HCT116 (cell line): ENCODE results near the gene FAM111A. TPM values are rescaled to one million over a fixed set of nuclear protein-coding genes. Genes with fewer than 3 reads are reported as not detected.

ENCODE experiments used
- ATAC-seq: fragments of 200-7000 bp; cut with Tn5 transposase; 2 replicates; pipeline ENCODE4 v1.9.1; 2020; ENCODE audit warnings: mild to moderate bottlenecking, moderate library complexity
- BruUV-seq: library from RNA; stranded (reverse); fragments of 400-500 nt; replicated peaks from 2 replicates; lab custom pipeline; 2021; lab: Mats Ljungman, UMichigan
- CTCF ChIA-PET: fragments of 300-600 bp; sonication (Branson Sonifier 250); formaldehyde crosslinking; loops from one replicate; lab custom pipeline; 2021; ENCODE audit warnings: antibody characterized with exemption; lab: Charles Lee
- POLR2A ChIA-PET: fragments of 300-600, 350-600 bp; sonication (Branson Sonifier 250); formaldehyde crosslinking; loops from one replicate; lab custom pipeline; 2021; ENCODE audit warnings: antibody characterized with exemption; lab: Charles Lee
- RAD21 ChIA-PET, 2 experiments: fragments of 300-600 bp; sonication (Branson Sonifier 250); formaldehyde crosslinking; loops; one replicate each; lab custom pipeline; 2023; ENCODE audit warnings: low total read pairs in 2 of 2; ENCODE audit not compliant: uncharacterized antibody in 2 of 2, unreplicated experiment in 2 of 2, low non-redundant PET in 1 of 2; lab: Charles Lee
- DNase-seq: peaks from one replicate; pipeline ENCODE4 v3.0.0-alpha.2; 2010; ENCODE audit warnings: low read depth, low spot score
- H2AFZ ChIP-seq: fragments of 200-600 bp; shearing (Covaris generic), sonication (generic); 2 replicates; pipeline ENCODE4 v1.6.1; 2017; ENCODE audit warnings: low read depth, mixed run types, mixed read lengths, antibody characterized with exemption, low read length; ENCODE audit not compliant: poor library complexity, severe bottlenecking
- H3K27ac ChIP-seq: 2 replicates; pipeline ENCODE4 v1.5.1; 2012; ENCODE audit warnings: low read depth, low read length
- H3K27me3 ChIP-seq: fragments of 200-600 bp; sonication (generic); 2 replicates; pipeline ENCODE4 v1.6.1; 2016; ENCODE audit warnings: mixed run types, low read length, mixed read lengths; ENCODE audit not compliant: insufficient read depth
- H3K36me3 ChIP-seq, 2 experiments: fragments of 200-500 bp in 1 of 2; fragments of 200-600 bp in 1 of 2; sonication (Bioruptor generic) in 1 of 2; sonication (generic) in 1 of 2; 2 replicates each; pipeline versions ENCODE4 v1.5.1 to v1.6.1; 2014 to 2016; ENCODE audit warnings: low read length in 2 of 2, inconsistent platforms in 1 of 2, mixed read lengths in 1 of 2, mixed run types in 1 of 2; ENCODE audit not compliant: insufficient read depth in 2 of 2, control insufficient read depth in 1 of 2
- H3K4me1 ChIP-seq, 2 experiments: fragments of 200-600 bp in 1 of 2; sonication (generic) in 1 of 2; 2 replicates each; pipeline versions ENCODE4 v1.5.1 to v1.6.1; 2012 to 2017; ENCODE audit warnings: low read length in 2 of 2, inconsistent platforms in 1 of 2, mild to moderate bottlenecking in 1 of 2, mixed read lengths in 1 of 2, mixed run types in 1 of 2, moderate library complexity in 1 of 2; ENCODE audit not compliant: insufficient read depth in 2 of 2, control insufficient read depth in 1 of 2
- H3K4me2 ChIP-seq: fragments of 200-600 bp; sonication (generic); 2 replicates; pipeline ENCODE4 v1.6.1; 2017; ENCODE audit warnings: mixed run types, low read length, mixed read lengths
- H3K4me3 ChIP-seq, 2 experiments: fragments of 200-600 bp in 1 of 2; sonication (generic) in 1 of 2; replicated peaks in 1 of 2; 2 replicates each; pipeline ENCODE4 v1.5.1; 2011 to 2016; ENCODE audit warnings: low read length in 2 of 2, control low read depth in 1 of 2, low read depth in 1 of 2, mild to moderate bottlenecking in 1 of 2, mixed read lengths in 1 of 2, mixed run types in 1 of 2
- H3K79me2 ChIP-seq: fragments of 200-600 bp; sonication (generic); 2 replicates; pipeline ENCODE4 v1.6.1; 2017; ENCODE audit warnings: mild to moderate bottlenecking, mixed run types, low read length, moderate library complexity, mixed read lengths; ENCODE audit not compliant: insufficient read depth
- H3K9ac ChIP-seq: fragments of 200-600 bp; sonication (generic); 2 replicates; pipeline ENCODE4 v1.6.1; 2016; ENCODE audit warnings: low read length, mixed read lengths
- H3K9me2 ChIP-seq: fragments of 200-600 bp; sonication (generic), shearing (Covaris generic); 2 replicates; pipeline ENCODE4 v1.6.1; 2017; ENCODE audit warnings: mixed run types, mild to moderate bottlenecking, moderate library complexity; ENCODE audit not compliant: insufficient read depth
- H3K9me3 ChIP-seq, 2 experiments: fragments of 200-500 bp in 1 of 2; fragments of 200-600 bp in 1 of 2; sonication (Bioruptor generic) in 1 of 2; sonication (generic) in 1 of 2; 2 replicates each; pipeline ENCODE4 v1.6.1; 2014 to 2017; ENCODE audit warnings: low read length in 2 of 2, mixed read lengths in 2 of 2, inconsistent platforms in 1 of 2, low read depth in 1 of 2, mild to moderate bottlenecking in 1 of 2, mixed run types in 1 of 2, moderate library complexity in 1 of 2; ENCODE audit not compliant: control insufficient read depth in 1 of 2, insufficient read depth in 1 of 2
- H4K20me1 ChIP-seq: fragments of 200-600 bp; sonication (generic), shearing (Covaris generic); 2 replicates; pipeline ENCODE4 v1.6.1; 2017; ENCODE audit warnings: mixed run types, mild to moderate bottlenecking, moderate library complexity; ENCODE audit not compliant: insufficient read depth
- CBX3 ChIP-seq: IDR thresholded peaks from 2 replicates; pipeline ENCODE4 v1.6.1; 2012; ENCODE audit warnings: low read depth
- CEBPB ChIP-seq: IDR thresholded peaks from 2 replicates; pipeline ENCODE4 v1.6.1; 2012; ENCODE audit warnings: low read depth
- CTCF ChIP-seq, 3 experiments: fragments of 200-600 bp in 1 of 3; sonication (generic) in 1 of 3; IDR thresholded peaks in 2 of 3; conservative IDR thresholded peaks in 1 of 3; 2 replicates each; pipeline ENCODE4 v1.5.1; 2012 to 2017; ENCODE audit warnings: low read depth in 2 of 3, low read length in 2 of 3, antibody characterized with exemption in 1 of 3, borderline replicate concordance in 1 of 3, control low read depth in 1 of 3, mild to moderate bottlenecking in 1 of 3, mixed read lengths in 1 of 3, mixed run types in 1 of 3, moderate library complexity in 1 of 3; ENCODE audit not compliant: insufficient read depth in 1 of 3
- ELF1 ChIP-seq: IDR thresholded peaks from 2 replicates; pipeline ENCODE4 v1.6.1; 2012; ENCODE audit warnings: low read depth, borderline replicate concordance
- EZH2phosphoT487 ChIP-seq: fragments of 200-600 bp; IDR thresholded peaks from 2 replicates; pipeline ENCODE4 v1.6.1; 2018; ENCODE audit warnings: antibody characterized with exemption, borderline replicate concordance
- MAX ChIP-seq: IDR thresholded peaks from 2 replicates; pipeline ENCODE4 v1.6.1; 2012
- RAD21 ChIP-seq: IDR thresholded peaks from 2 replicates; pipeline ENCODE4 v1.6.1; 2012; ENCODE audit warnings: low read depth, mild to moderate bottlenecking
- TCF7L2 ChIP-seq: IDR thresholded peaks from 2 replicates; pipeline ENCODE4 v1.7.0; 2011; ENCODE audit warnings: borderline replicate concordance, inconsistent platforms; ENCODE audit not compliant: insufficient read depth, insufficient read length; ENCODE audit errors: extremely low read depth
- YY1 ChIP-seq: IDR thresholded peaks from 2 replicates; pipeline ENCODE4 v1.6.1; 2011; ENCODE audit warnings: low read length, low read depth, moderate library complexity, mild to moderate bottlenecking; ENCODE audit not compliant: insufficient replicate concordance; ENCODE audit errors: extremely low read depth
- ZNF274 ChIP-seq: fragments of 200-500 bp; sonication (Bioruptor generic); IDR thresholded peaks from 2 replicates; pipeline ENCODE4 v1.6.1; 2014; ENCODE audit warnings: mild to moderate bottlenecking, low read depth, low read length, inconsistent platforms
- intact Hi-C: fragments of 100-400 bp; cut with micrococcal nuclease; formaldehyde crosslinking; loops from 2 replicates; pipeline ENCODE4 v1.10.0; 2022
- total RNA-seq: library from RNA; stranded (reverse); gene quantifications from one replicate; pipeline ENCODE4 v1.2.1, GENCODE V29; 2021; ENCODE audit not compliant: unreplicated experiment

FAM111A gene
- total RNA-seq, 1 experiment from 2014 or later: 30.3 TPM

- ATAC-seq: no peak
- Histone ChIP-seq H3K4me3 (no peak overlapping the region), H3K27ac (no peak overlapping the region), H3K36me3 (peaks cover 0 to 24% of the 10 kb centered on the region in 2 experiments; a peak in 2 of 4 replicates), H3K79me2 (no peaks in the 10 kb centered on the region), H2AFZ (no peak overlapping the region), H3K4me1 (no peaks in the 10 kb centered on the region), H3K9ac (no peak overlapping the region), H3K9me2 (no peaks in the 10 kb centered on the region), H3K9me3 (peaks cover 0 to 9% of the 10 kb centered on the region in 2 experiments; a peak in 3 of 4 replicates), H3K4me2 (no peak overlapping the region), H3K27me3 (no peaks in the 10 kb centered on the region), H4K20me1 (no peaks in the 10 kb centered on the region)
- ChIA-PET CTCF (no interaction called here), POLR2A (no interaction called here), RAD21 (no interaction called here)
- intact Hi-C loops: no loop called here
- no peak for DNase-seq
- TF ChIP-seq CBX3: no peak
- no peak for TF ChIP-seq ZNF274
- no peak for TF ChIP-seq TCF7L2
- no peak for TF ChIP-seq CEBPB
- no peak for TF ChIP-seq YY1
- no peak for TF ChIP-seq EZH2phosphoT487
- no TSS peak for BruUV-seq
These were observed 22.8 kb upstream of the FAM111A start for GRCh38 chr11:59119826-59120225.

DNA sequence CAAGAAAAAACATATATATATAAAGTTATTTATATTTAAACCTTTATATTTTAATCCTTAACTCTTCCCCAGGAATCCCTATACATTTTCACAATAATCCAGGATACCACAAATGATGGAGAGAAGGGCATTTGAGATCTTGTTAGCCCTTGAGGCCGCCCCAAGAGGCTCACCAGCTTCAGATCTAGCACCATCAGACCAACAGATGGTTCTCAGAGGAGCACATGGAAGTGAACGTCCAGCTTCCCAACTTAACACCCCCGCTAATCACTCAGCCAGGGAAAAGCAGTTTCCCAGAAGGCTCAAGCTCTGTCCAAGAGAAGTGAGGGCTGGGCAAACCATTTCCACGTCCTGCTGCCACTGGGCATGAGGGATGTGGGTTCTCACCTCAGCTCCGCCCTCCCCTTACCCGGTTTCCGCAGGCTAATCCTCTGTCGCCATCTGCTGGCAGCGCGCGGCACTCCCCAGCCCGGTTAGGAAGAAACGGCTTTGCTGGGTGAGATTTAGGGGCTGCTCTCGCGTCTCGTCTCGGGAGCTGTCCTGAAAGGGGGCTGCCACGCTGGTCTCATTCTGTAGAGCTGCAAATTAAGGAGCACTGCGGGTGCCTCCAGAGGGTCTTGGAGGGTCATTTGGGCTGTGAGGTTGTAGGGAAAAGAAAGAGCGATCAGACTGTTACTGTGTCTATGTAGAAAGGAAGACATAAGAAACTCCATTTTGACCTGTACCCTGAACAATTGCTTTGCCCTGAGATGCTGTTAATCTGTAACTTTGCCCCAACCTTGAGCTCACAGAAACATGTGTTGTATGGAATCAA is 6.8 kb upstream of the FAM111A start:
- RAD21 ChIA-PET: interaction anchor here (1.1 to 1.8 kb wide), 2 partner anchors 29 to 77 kb away, joined by 3 to 5 read pairs; partner anchors contain the start of gene FAM111B (in 1 of the 2)
- no peak overlapping the region for H3K9ac ChIP-seq
- peak overlapping the region; percentile 77 for H2AFZ ChIP-seq
- POLR2A ChIA-PET: interaction anchor here (0.7 kb wide), 1 partner anchor 9 kb away, joined by 3 read pairs; no protein-coding TSS in a partner anchor
- intact Hi-C loops: loop anchor here (1.0 to 5.0 kb wide), 4 partner anchors 39 to 349 kb away; no protein-coding TSS in a partner anchor
- CTCF ChIA-PET: interaction anchor here (0.7 to 1.7 kb wide), 18 partner anchors 8 to 612 kb away, joined by 3 to 16 read pairs (median 4); partner anchors contain the start of gene FAM111B
- no peaks in the 10 kb centered on the region for H3K79me2 ChIP-seq
- DNase-seq (peak; percentile 49), ATAC-seq (peak; percentile 100)
- 0 out of 4 replicates have a peak overlapping the region, but pooled peaks of 1 of the 2 experiments have one; percentile 17 for H3K4me3 ChIP-seq
- 0 out of 4 replicates have a peak, but pooled peaks cover 0 to 6% of the 10 kb centered on the region in 2 experiments for H3K36me3 ChIP-seq
- H3K4me1 ChIP-seq: peaks cover 0 to 6% of the 10 kb centered on the region in 2 experiments; a peak in 2 of 4 replicates
- TF ChIP-seq MAX: peak; percentile 21; the same call in 1 of the 2 replicates
- no peak for TF ChIP-seq CBX3
- peak; percentile 72 to 99 (median 99); a peak in 5 of 6 replicates for TF ChIP-seq CTCF (IDR thresholded peaks at IDR 0.05 in 2 of 3, conservative IDR thresholded peaks at IDR 0.05 in 1 of 3; ENCODE audit: borderline replicate concordance in 1 of 3, insufficient read depth in 1 of 3, low read depth in 2 of 3, low read length in 2 of 3)
- peak; percentile 90 for TF ChIP-seq RAD21
- TF ChIP-seq ELF1: no peak
- peak; percentile 55 for TF ChIP-seq YY1
- H3K27me3 ChIP-seq: no peaks in the 10 kb centered on the region
- H3K9me3 ChIP-seq: peaks cover 0 to 10% of the 10 kb centered on the region in 2 experiments; a peak in 2 of 4 replicates
- H3K4me2 ChIP-seq: peak overlapping the region; percentile 60
- no TSS peak for BruUV-seq
- H3K27ac ChIP-seq: no peak overlapping the region
- H3K9me2 ChIP-seq: no peaks in the 10 kb centered on the region
- H4K20me1 ChIP-seq: no peaks in the 10 kb centered on the region
